HFF-Myc (cell line): Measurements from ENCODE around the gene ALDH1L1.

Experiments
- DNase-seq: peaks from one replicate; pipeline ENCODE4 v3.0.0-alpha.2; 2011; ENCODE audit warnings: low read depth; ENCODE audit errors: extremely low read depth
- H3K4me3 ChIP-seq: replicated peaks from 2 replicates; pipeline ENCODE4 v1.5.1; 2011; ENCODE audit warnings: low read depth, mild to moderate bottlenecking, control low read depth, low read length
- CTCF ChIP-seq: IDR thresholded peaks from 2 replicates; pipeline ENCODE4 v1.5.1; 2012; ENCODE audit warnings: mild to moderate bottlenecking, low read depth, low read length, control low read depth; ENCODE audit errors: missing control alignments

ALDH1L1 gene

GRCh38 chr3:126197854-126198584 lies 17.6 kb upstream of the ALDH1L1 start:
- no peak overlapping the region for H3K4me3 ChIP-seq
- peak; percentile 14 for DNase-seq
- peak; percentile 86 for TF ChIP-seq CTCF

- H3K4me3 ChIP-seq, result no peak overlapping the region
- TF ChIP-seq CTCF, result no peak
- DNase-seq, result no peak
Measured at GRCh38 chr3:126197343-126197742, 17.0 kb upstream of the ALDH1L1 start.

GRCh38 chr3:126194713-126195305 lies 14.4 kb upstream of the ALDH1L1 start:
- no peak overlapping the region for H3K4me3 ChIP-seq
- TF ChIP-seq CTCF, result no peak
- DNase-seq, result no peak

GRCh38 chr3:126191246-126191645 lies 10.9 kb upstream of the ALDH1L1 start:
- no peak overlapping the region for H3K4me3 ChIP-seq
- TF ChIP-seq CTCF, result no peak
- no peak for DNase-seq

- TF ChIP-seq CTCF, result no peak
- H3K4me3 ChIP-seq, result no peak overlapping the region
- DNase-seq, result no peak
Measured at GRCh38 chr3:126187920-126188319, 7.5 kb upstream of the ALDH1L1 start.

- no peak overlapping the region for H3K4me3 ChIP-seq
- DNase-seq, result no peak
- no peak for TF ChIP-seq CTCF
Measured at GRCh38 chr3:126186749-126187148, 6.4 kb upstream of the ALDH1L1 start.
